ENCODE measurements around the gene MYO5C. TPM values are rescaled to one million over a fixed set of nuclear protein-coding genes. Genes with fewer than 3 reads are reported as not detected.

MYO5C gene
- total and polyA plus RNA-seq, 10 of the 15 experiments (the other 5 are each of a cell fraction or from before 2014, with no cell fraction given) = 0.29 to 1.3 (median 0.75) TPM

GRCh38 chr15:52303093-52303772, 7.6 kb upstream of the MYO5C start (continued):
- TF ChIP-seq EGR1 (IDR thresholded peaks at IDR 0.05; ENCODE audit: borderline replicate concordance in 1 of 2, low read depth in 2 of 2, low read length in 2 of 2) (no peak), CREM (IDR thresholded peaks at IDR 0.05; ENCODE audit: low read depth) (no peak), NR2F1 (conservative IDR thresholded peaks at IDR 0.05) (no peak), PAX8 (IDR thresholded peaks at IDR 0.05) (no peak), JUND (IDR thresholded peaks at IDR 0.05; ENCODE audit: low read depth, low read length) (no peak)

DNA sequence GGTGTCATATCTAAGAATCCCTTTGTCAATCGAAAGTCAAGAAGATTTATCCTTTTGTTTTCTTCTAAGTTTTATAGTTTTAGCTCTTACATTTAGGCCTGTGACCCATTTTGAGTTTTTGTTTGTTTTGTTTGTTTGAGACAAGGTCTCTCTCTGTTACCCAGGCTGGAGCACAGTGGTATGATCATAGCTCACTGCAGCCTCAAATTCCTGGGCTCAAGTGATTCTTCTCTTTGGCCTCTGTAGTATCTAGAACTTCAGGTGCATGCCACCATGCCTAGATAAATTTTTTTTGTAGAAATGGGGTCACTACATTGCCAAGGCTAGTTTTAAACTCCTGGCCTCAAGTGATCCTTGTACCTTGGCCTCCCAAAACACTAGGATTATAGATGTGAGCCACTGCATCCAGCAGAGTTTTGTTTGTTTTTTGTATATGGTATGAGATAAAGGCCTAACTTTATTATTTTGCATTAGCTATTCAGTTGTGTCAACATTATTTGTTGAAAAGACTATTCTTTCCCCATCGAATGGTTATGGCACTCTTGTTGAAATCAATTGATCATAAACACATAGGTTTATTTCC, 5.8 kb upstream of the MYO5C start:
- FAIRE-seq (no peak), DNase-seq (ENCODE audit: low read depth, low spot score) (no peak), ATAC-seq (no peak)
- no peaks in the 10 kb centered on the region for H3K9me3 ChIP-seq (replicated peaks; ENCODE audit: control insufficient read depth, insufficient read depth, low read length)
- ChIA-PET RAD21 (ENCODE audit: unreplicated experiment) (no interaction called here), POLR2A (no interaction called here), CTCF (no interaction called here), SMC1A (ENCODE audit: uncharacterized antibody, unreplicated experiment) (no interaction called here)
- H2AFZ ChIP-seq (ENCODE audit: control insufficient read depth, low read depth, low read length) = no peak overlapping the region
- 88% methylated on average over 2 of the region's 2 CpGs for WGBS (ENCODE audit: insufficient coverage, insufficient replicate concordance, low lambda C conversion rate, missing lambda C conversion rate)
- H3K36me3 ChIP-seq (ENCODE audit: control insufficient read depth in 2 of 2, insufficient read depth in 2 of 2, low read length in 1 of 2) = no peaks in the 10 kb centered on the region
- intact Hi-C loops (cut with micrococcal nuclease; ENCODE audit: unreplicated experiment) = no loop called here
- H3K4me1 ChIP-seq (ENCODE audit: control insufficient read depth, insufficient read depth, low read length) = no peaks in the 10 kb centered on the region
- H3K9ac ChIP-seq (ENCODE audit: control insufficient read depth, insufficient read depth, low read length) = no peak overlapping the region
- H3K27ac ChIP-seq (ENCODE audit: control insufficient read depth, insufficient read depth) = no peak overlapping the region
- H3K27me3 ChIP-seq (replicated peaks in 1 of 2; ENCODE audit: control insufficient read depth in 2 of 2, insufficient read depth in 2 of 2, low read length in 1 of 2) = no peaks in the 10 kb centered on the region
- no TSS peak for BruUV-seq (replicated peaks)
- no peak overlapping the region for H3K4me2 ChIP-seq (ENCODE audit: control insufficient read depth, insufficient read depth)
- in situ Hi-C loops (cut with MboI) = no loop called here
- H3K79me2 ChIP-seq (ENCODE audit: control insufficient read depth, insufficient read depth, low read length) = no peaks in the 10 kb centered on the region
- no peaks in the 10 kb centered on the region for H4K20me1 ChIP-seq (ENCODE audit: control insufficient read depth, insufficient read depth)
- H3K4me3 ChIP-seq = no peak overlapping the region
- TF ChIP-seq WRNIP1 (IDR thresholded peaks at IDR 0.05; ENCODE audit: borderline replicate concordance, low read depth, low read length) (no peak), BMI1 (IDR thresholded peaks at IDR 0.05; ENCODE audit: borderline replicate concordance) (no peak), CBX5 (IDR thresholded peaks at IDR 0.05; ENCODE audit: low read depth) (no peak), MTA3 (IDR thresholded peaks at IDR 0.05; ENCODE audit: borderline replicate concordance, low read length) (no peak), NFYB (IDR thresholded peaks at IDR 0.05; ENCODE audit: insufficient read depth, low read depth, low read length) (no peak), NFIC (IDR thresholded peaks at IDR 0.05; ENCODE audit: low read depth, low read length) (no peak), IRF4 (IDR thresholded peaks at IDR 0.05; ENCODE audit: low read depth, low read length) (no peak), CHD1 (IDR thresholded peaks at IDR 0.05; ENCODE audit: low read depth, low read length) (no peak), DPF2 (IDR thresholded peaks at IDR 0.05) (no peak), HDAC2 (IDR thresholded peaks at IDR 0.05) (no peak), EP300 (IDR thresholded peaks at IDR 0.05; ENCODE audit: borderline replicate concordance in 1 of 2, control insufficient read depth in 1 of 2, low read depth in 2 of 2, low read length in 2 of 2) (no peak)
- TF ChIP-seq, protein P1, sequence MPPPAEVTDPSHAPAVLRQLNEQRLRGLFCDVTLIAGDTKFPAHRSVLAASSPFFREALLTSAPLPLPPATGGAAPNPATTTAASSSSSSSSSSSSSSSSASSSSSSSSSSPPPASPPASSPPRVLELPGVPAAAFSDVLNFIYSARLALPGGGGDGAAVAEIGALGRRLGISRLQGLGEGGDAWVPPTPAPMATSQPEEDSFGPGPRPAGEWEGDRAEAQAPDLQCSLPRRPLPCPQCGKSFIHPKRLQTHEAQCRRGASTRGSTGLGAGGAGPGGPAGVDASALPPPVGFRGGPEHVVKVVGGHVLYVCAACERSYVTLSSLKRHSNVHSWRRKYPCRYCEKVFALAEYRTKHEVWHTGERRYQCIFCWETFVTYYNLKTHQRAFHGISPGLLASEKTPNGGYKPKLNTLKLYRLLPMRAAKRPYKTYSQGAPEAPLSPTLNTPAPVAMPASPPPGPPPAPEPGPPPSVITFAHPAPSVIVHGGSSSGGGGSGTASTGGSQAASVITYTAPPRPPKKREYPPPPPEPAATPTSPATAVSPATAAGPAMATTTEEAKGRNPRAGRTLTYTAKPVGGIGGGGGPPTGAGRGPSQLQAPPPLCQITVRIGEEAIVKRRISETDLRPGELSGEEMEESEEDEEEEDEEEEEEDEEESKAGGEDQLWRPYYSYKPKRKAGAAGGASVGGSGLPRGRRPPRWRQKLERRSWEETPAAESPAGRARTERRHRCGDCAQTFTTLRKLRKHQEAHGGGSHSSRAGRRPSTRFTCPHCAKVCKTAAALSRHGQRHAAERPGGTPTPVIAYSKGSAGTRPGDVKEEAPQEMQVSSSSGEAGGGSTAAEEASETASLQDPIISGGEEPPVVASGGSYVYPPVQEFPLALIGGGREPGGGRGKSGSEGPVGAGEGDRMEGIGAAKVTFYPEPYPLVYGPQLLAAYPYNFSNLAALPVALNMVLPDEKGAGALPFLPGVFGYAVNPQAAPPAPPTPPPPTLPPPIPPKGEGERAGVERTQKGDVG (CRISPR knock-in tag; IDR thresholded peaks at IDR 0.05) = no peak

All from GM12878 (cell line).